ENCODE results near the gene OTUD1.

GRCh38 chr10:23419655-23420329 lies 19.1 kb upstream of the OTUD1 start:
- TF ChIP-seq POLR2A (IDR thresholded peaks at IDR 0.05; ENCODE audit: low read depth, low read length), result no peak
- TF ChIP-seq TAF1 (IDR thresholded peaks at IDR 0.05; ENCODE audit: low read depth, low read length), result no peak
- no peak for TF ChIP-seq POLR2AphosphoS5 (IDR thresholded peaks at IDR 0.05; ENCODE audit: low read depth, low read length)
